SK-N-MC (cell line): ENCODE results near the gene MNX1.

ENCODE experiments used
- EZH2 ChIP-seq: fragments of 200-600 bp; sonication (generic); IDR thresholded peaks from one replicate; pipeline ENCODE4 v1.6.1; 2017; ENCODE audit warnings: antibody characterized with exemption
- FOXP2 ChIP-seq: optimal IDR thresholded peaks from 2 replicates; pipeline ENCODE3; 2011; ENCODE audit warnings: mild to moderate bottlenecking, moderate library complexity; ENCODE audit not compliant: insufficient read depth; ENCODE audit errors: extremely low read length, control extremely low read depth
- POLR2AphosphoS5 ChIP-seq: IDR thresholded peaks from 2 replicates; pipeline ENCODE4 v1.6.1; 2012; ENCODE audit warnings: mild to moderate bottlenecking, low read depth, low read length, borderline replicate concordance

DNA sequence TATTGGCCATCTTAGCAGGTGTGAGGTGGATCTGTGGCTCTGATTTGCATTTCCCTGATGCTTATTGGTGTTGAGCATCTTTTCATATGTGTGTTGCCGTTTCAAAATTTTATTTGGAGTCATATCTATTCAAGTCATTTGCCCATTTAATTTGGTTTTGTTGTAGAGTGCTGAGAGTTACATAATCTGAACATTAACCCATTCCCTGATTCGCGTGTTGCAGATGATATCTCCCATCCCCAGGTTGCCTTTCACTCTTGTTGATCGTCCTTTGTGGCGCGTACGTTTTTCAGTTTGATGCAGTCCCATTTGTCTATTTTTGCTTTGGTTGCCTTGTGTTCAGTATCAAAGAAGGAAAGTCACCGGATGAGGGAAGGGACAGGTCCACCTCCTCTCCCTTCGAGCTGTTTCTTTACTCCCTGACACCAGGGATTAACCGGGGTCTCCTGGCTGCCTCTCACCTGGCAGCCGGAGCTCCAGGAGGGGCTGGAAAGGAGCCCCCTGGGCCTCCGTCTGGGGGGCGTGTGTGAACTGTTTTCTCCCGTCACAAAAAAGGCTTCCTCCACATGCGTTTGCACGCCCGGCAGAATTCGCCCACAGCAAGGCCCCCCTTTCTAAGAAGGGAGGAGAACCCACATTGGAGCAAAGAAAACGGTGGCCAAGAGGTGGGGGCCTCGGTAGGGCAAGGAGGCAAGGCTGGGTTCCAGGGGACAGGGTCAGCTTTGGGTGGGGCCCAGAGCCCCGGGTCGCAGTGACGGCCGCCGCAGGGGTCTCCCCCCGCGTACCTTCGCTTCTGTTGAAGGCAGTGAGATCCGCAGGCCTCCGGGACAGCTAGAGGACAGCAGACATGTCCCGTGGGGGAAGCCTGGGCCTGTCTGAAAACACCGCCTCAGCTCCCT is 8.3 kb downstream of the MNX1 start:
- TF ChIP-seq EZH2 (no peak), POLR2AphosphoS5 (no peak), FOXP2 (no peak)
